ENCODE data around the gene ARPP21. TPM values are rescaled to one million over a fixed set of nuclear protein-coding genes. Genes with fewer than 3 reads are reported as not detected.

Gene ARPP21
- polyA plus RNA-seq, 1 donor from 2014 or later: 12.8 TPM

GRCh38 chr3:35817216-35817615, 177.9 kb downstream of the ARPP21 start:
- Histone ChIP-seq H4K20me1 (ENCODE audit: insufficient read depth) (no peaks in the 10 kb centered on the region), H3K27ac (ENCODE audit: low read length) (peak overlapping the region; percentile 63), H2AFZ (ENCODE audit: low read depth, low read length) (no peak overlapping the region), H3K9ac (ENCODE audit: low read length) (peak overlapping the region; percentile 24), H3K4me3 (ENCODE audit: low read length) (peak overlapping the region; percentile 8), H3K36me3 (ENCODE audit: insufficient read depth, low read length) (no peaks in the 10 kb centered on the region), H3K4me2 (ENCODE audit: low read length) (no peak overlapping the region), H3K9me2 (ENCODE audit: insufficient read depth, low read length) (no peaks in the 10 kb centered on the region), H3K27me3 (ENCODE audit: insufficient read depth, low read depth, low read length) (no peaks in the 10 kb centered on the region), H3K79me2 (replicated peaks; ENCODE audit: insufficient read depth, low read length) (no peaks in the 10 kb centered on the region), H3K9me3 (ENCODE audit: low read length) (no peaks in the 10 kb centered on the region), H3F3A (ENCODE audit: insufficient read depth, low read length, poor library complexity, severe bottlenecking) (no peaks in the 10 kb centered on the region)
- TF ChIP-seq SMC3 (conservative IDR thresholded peaks at IDR 0.05; ENCODE audit: poor library complexity) (no peak), REST (IDR thresholded peaks at IDR 0.05; ENCODE audit: borderline replicate concordance) (peak; percentile 49), POLR2AphosphoS5 (IDR thresholded peaks at IDR 0.05) (peak; percentile 69), EP300 (conservative IDR thresholded peaks at IDR 0.05; ENCODE audit: poor library complexity, severe bottlenecking) (peak; percentile 91)

GRCh38 chr3:35832140-35832571, 192.8 kb downstream of the ARPP21 start:
- no peak for TF ChIP-seq EZH2 (IDR thresholded peaks at IDR 0.05; ENCODE audit: borderline replicate concordance, insufficient read depth, low read length, poor library complexity, severe bottlenecking)
- TF ChIP-seq EP300 (conservative IDR thresholded peaks at IDR 0.05; ENCODE audit: poor library complexity, severe bottlenecking): no peak
- no peak for TF ChIP-seq CTCF (IDR thresholded peaks at IDR 0.05; ENCODE audit: poor library complexity, severe bottlenecking)
- no peak for TF ChIP-seq RAD21 (conservative IDR thresholded peaks at IDR 0.05)
- TF ChIP-seq MXI1 (conservative IDR thresholded peaks at IDR 0.05; ENCODE audit: poor library complexity, severe bottlenecking): no peak
- TF ChIP-seq POLR2AphosphoS5 (IDR thresholded peaks at IDR 0.05): no peak
- Histone ChIP-seq H3K9ac (ENCODE audit: low read length) (no peak overlapping the region), H2AFZ (ENCODE audit: low read depth, low read length) (no peak overlapping the region), H3K9me3 (ENCODE audit: low read length) (no peaks in the 10 kb centered on the region), H3F3A (ENCODE audit: insufficient read depth, low read length, poor library complexity, severe bottlenecking) (no peaks in the 10 kb centered on the region), H3K4me3 (ENCODE audit: low read length) (no peak overlapping the region), H3K36me3 (ENCODE audit: insufficient read depth, low read length) (no peaks in the 10 kb centered on the region), H3K4me2 (ENCODE audit: low read length) (no peak overlapping the region), H3K27ac (ENCODE audit: low read length) (no peak overlapping the region), H4K20me1 (ENCODE audit: insufficient read depth) (no peaks in the 10 kb centered on the region), H3K79me2 (replicated peaks; ENCODE audit: insufficient read depth, low read length) (no peaks in the 10 kb centered on the region), H3K27me3 (ENCODE audit: insufficient read depth, low read depth, low read length) (no peaks in the 10 kb centered on the region), H3K9me2 (ENCODE audit: insufficient read depth, low read length) (no peaks in the 10 kb centered on the region)

Small RNA genes within 50 kb of the gene (small RNA-seq; reads per million reads assigned to genes)
- 1,151 to 1,176 (median 1,162) reads per million in 3 experiments for gene MIR128-2

All from neural cell (in vitro differentiated cells).